SJCRH30 (cell line): ENCODE data around the gene PXT1. TPM values are rescaled to one million over a fixed set of nuclear protein-coding genes. Genes with fewer than 3 reads are reported as not detected.

ENCODE experiments used
- DNase-seq, 2 experiments: peaks; one replicate each; pipeline ENCODE4 v3.0.0-alpha.2; 2015 to 2020
- H3K27ac ChIP-seq: fragments of 250-450 bp; sonication (Bioruptor Pico); 2 replicates; pipeline ENCODE4 v1.5.1; 2020; ENCODE audit warnings: mild to moderate bottlenecking, moderate library complexity
- H3K27me3 ChIP-seq: fragments of 250-450 bp; sonication (Bioruptor Pico); 2 replicates; pipeline ENCODE4 v1.5.1; 2020; ENCODE audit warnings: mild to moderate bottlenecking, moderate library complexity
- H3K36me3 ChIP-seq: fragments of 250-450 bp; sonication (Bioruptor Pico); 2 replicates; pipeline ENCODE4 v1.5.1; 2020; ENCODE audit warnings: mild to moderate bottlenecking, moderate library complexity
- H3K4me1 ChIP-seq: fragments of 250-450 bp; sonication (Bioruptor Pico); 2 replicates; pipeline ENCODE4 v1.5.1; 2020; ENCODE audit warnings: mild to moderate bottlenecking, moderate library complexity
- H3K4me3 ChIP-seq: fragments of 250-450 bp; sonication (Bioruptor Pico); 2 replicates; pipeline ENCODE4 v1.5.1; 2020; ENCODE audit warnings: mild to moderate bottlenecking, moderate library complexity
- H3K9me3 ChIP-seq: fragments of 250-450 bp; sonication (Bioruptor Pico); replicated peaks from 2 replicates; pipeline ENCODE4 v1.5.1; 2020; ENCODE audit warnings: mild to moderate bottlenecking, moderate library complexity
- total RNA-seq: library from RNA; depleted of rRNA; stranded (reverse); fragments of >200 nt; shearing (Covaris generic); gene quantifications from 2 replicates; pipeline ENCODE4 v1.2.3, GENCODE V29; 2014

The PXT1 gene
- total RNA-seq, 1 experiment from 2014 or later, result not detected

- H3K4me3 ChIP-seq, result no peak overlapping the region
- peaks cover 8% of the 10 kb centered on the region for H3K4me1 ChIP-seq
- no peaks in the 10 kb centered on the region for H3K36me3 ChIP-seq
- no peak overlapping the region for H3K27ac ChIP-seq
- H3K9me3 ChIP-seq, result no peaks in the 10 kb centered on the region
- H3K27me3 ChIP-seq, result no peaks in the 10 kb centered on the region
- DNase-seq, result peak; percentile 79 to 94
Observed at GRCh38 chr6:36360241-36361054, 82.2 kb downstream of the PXT1 start.

- Histone ChIP-seq H3K27me3 (no peaks in the 10 kb centered on the region), H3K4me3 (no peak overlapping the region), H3K27ac (no peak overlapping the region), H3K36me3 (no peaks in the 10 kb centered on the region), H3K4me1 (peaks cover 8% of the 10 kb centered on the region), H3K9me3 (no peaks in the 10 kb centered on the region)
- DNase-seq, result peak; percentile 65 to 78
Observed at GRCh38 chr6:36358226-36358915, 84.3 kb downstream of the PXT1 start.

GRCh38 chr6:36357872-36358225 lies 84.8 kb downstream of the PXT1 start:
- Histone ChIP-seq H3K4me3 (no peak overlapping the region), H3K4me1 (peaks cover 8% of the 10 kb centered on the region), H3K27me3 (no peaks in the 10 kb centered on the region), H3K27ac (no peak overlapping the region), H3K36me3 (no peaks in the 10 kb centered on the region), H3K9me3 (no peaks in the 10 kb centered on the region)
- DNase-seq, result no peak

GRCh38 chr6:36355819-36356218 lies 86.8 kb downstream of the PXT1 start:
- Histone ChIP-seq H3K27ac (no peak overlapping the region), H3K9me3 (no peaks in the 10 kb centered on the region), H3K4me3 (no peak overlapping the region), H3K36me3 (no peaks in the 10 kb centered on the region), H3K27me3 (no peaks in the 10 kb centered on the region), H3K4me1 (peaks cover 17% of the 10 kb centered on the region)
- no peak for DNase-seq

- Histone ChIP-seq H3K4me1 (peaks cover 18% of the 10 kb centered on the region), H3K36me3 (no peaks in the 10 kb centered on the region), H3K4me3 (no peak overlapping the region), H3K27ac (no peak overlapping the region), H3K27me3 (no peaks in the 10 kb centered on the region), H3K9me3 (no peaks in the 10 kb centered on the region)
- no peak for DNase-seq
Observed at GRCh38 chr6:36353411-36353915, 89.2 kb downstream of the PXT1 start.

GRCh38 chr6:36352477-36353157 lies 90.0 kb downstream of the PXT1 start:
- H3K9me3 ChIP-seq, result no peaks in the 10 kb centered on the region
- H3K27me3 ChIP-seq, result no peaks in the 10 kb centered on the region
- peaks cover 18% of the 10 kb centered on the region for H3K4me1 ChIP-seq
- no peak overlapping the region for H3K4me3 ChIP-seq
- DNase-seq, result no peak
- H3K27ac ChIP-seq, result no peak overlapping the region
- H3K36me3 ChIP-seq, result no peaks in the 10 kb centered on the region

GRCh38 chr6:36350681-36351571 lies 91.7 kb downstream of the PXT1 start:
- H3K4me3 ChIP-seq, result no peak overlapping the region
- peaks cover 26% of the 10 kb centered on the region for H3K4me1 ChIP-seq
- H3K9me3 ChIP-seq, result no peaks in the 10 kb centered on the region
- H3K27ac ChIP-seq, result peak overlapping the region; percentile 82
- no peaks in the 10 kb centered on the region for H3K27me3 ChIP-seq
- no peaks in the 10 kb centered on the region for H3K36me3 ChIP-seq
- DNase-seq, result peak; percentile 57 to 70

- DNase-seq, result no peak
- H3K27me3 ChIP-seq, result no peaks in the 10 kb centered on the region
- no peaks in the 10 kb centered on the region for H3K9me3 ChIP-seq
- no peaks in the 10 kb centered on the region for H3K36me3 ChIP-seq
- H3K4me1 ChIP-seq, result peaks cover 30% of the 10 kb centered on the region
- peak overlapping the region; percentile 82; the same call in 1 of the 2 replicates for H3K27ac ChIP-seq
- H3K4me3 ChIP-seq, result no peak overlapping the region
Observed at GRCh38 chr6:36350082-36350481, 92.6 kb downstream of the PXT1 start.

- no peak overlapping the region for H3K27ac ChIP-seq
- H3K36me3 ChIP-seq, result no peaks in the 10 kb centered on the region
- no peaks in the 10 kb centered on the region for H3K9me3 ChIP-seq
- H3K27me3 ChIP-seq, result no peaks in the 10 kb centered on the region
- H3K4me3 ChIP-seq, result no peak overlapping the region
- peaks cover 30% of the 10 kb centered on the region for H3K4me1 ChIP-seq
- no peak for DNase-seq
Observed at GRCh38 chr6:36349240-36349639, 93.4 kb downstream of the PXT1 start.

GRCh38 chr6:36347621-36348020 lies 95.0 kb downstream of the PXT1 start:
- Histone ChIP-seq H3K27ac (peak overlapping the region; percentile 94), H3K27me3 (no peaks in the 10 kb centered on the region), H3K4me1 (peaks cover 30% of the 10 kb centered on the region), H3K4me3 (peak overlapping the region; percentile 48), H3K36me3 (no peaks in the 10 kb centered on the region), H3K9me3 (no peaks in the 10 kb centered on the region)
- peak in 1 of 2 experiments; percentile 24 for DNase-seq

- Histone ChIP-seq H3K4me3 (peak overlapping the region; percentile 48), H3K36me3 (no peaks in the 10 kb centered on the region), H3K4me1 (peaks cover 29% of the 10 kb centered on the region), H3K27me3 (no peaks in the 10 kb centered on the region), H3K9me3 (no peaks in the 10 kb centered on the region), H3K27ac (peak overlapping the region; percentile 94)
- peak; percentile 77 to 85 for DNase-seq
Observed at GRCh38 chr6:36346486-36347273, 96.0 kb downstream of the PXT1 start.

- Histone ChIP-seq H3K9me3 (no peaks in the 10 kb centered on the region), H3K4me3 (peak overlapping the region; percentile 48), H3K4me1 (peaks cover 21% of the 10 kb centered on the region), H3K36me3 (no peaks in the 10 kb centered on the region), H3K27ac (peak overlapping the region; percentile 94), H3K27me3 (no peaks in the 10 kb centered on the region)
- peak; percentile 92 to 97 for DNase-seq
Observed at GRCh38 chr6:36345681-36346466, 96.8 kb downstream of the PXT1 start.

GRCh38 chr6:36343109-36343680 lies 99.5 kb downstream of the PXT1 start:
- H3K27ac ChIP-seq, result no peak overlapping the region
- H3K9me3 ChIP-seq, result no peaks in the 10 kb centered on the region
- H3K4me3 ChIP-seq, result no peak overlapping the region
- DNase-seq, result no peak
- no peaks in the 10 kb centered on the region for H3K36me3 ChIP-seq
- peaks cover 26% of the 10 kb centered on the region for H3K4me1 ChIP-seq
- H3K27me3 ChIP-seq, result no peaks in the 10 kb centered on the region
